ENCODE data around the gene CTSC.

DNA sequence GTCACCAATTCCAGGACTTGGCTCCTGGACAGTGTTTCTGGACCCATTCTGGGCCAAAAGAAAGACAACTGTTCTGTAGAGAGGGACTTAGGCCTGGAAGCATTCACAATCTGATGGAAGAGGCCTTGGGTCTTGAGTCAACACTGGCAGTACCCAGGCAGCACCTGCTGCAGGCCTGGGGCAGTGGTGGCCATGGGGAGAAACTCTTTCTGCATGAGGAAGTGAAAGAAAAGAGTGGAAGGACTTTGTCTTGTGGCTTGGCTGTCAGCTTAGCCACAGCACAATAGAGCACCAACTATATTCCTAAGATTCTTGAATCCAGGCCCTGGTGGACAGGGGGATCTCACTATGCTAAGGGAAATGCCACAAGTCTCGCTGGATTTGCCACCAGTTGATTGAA, 70.6 kb downstream of the CTSC start:
- TF ChIP-seq, protein P1, sequence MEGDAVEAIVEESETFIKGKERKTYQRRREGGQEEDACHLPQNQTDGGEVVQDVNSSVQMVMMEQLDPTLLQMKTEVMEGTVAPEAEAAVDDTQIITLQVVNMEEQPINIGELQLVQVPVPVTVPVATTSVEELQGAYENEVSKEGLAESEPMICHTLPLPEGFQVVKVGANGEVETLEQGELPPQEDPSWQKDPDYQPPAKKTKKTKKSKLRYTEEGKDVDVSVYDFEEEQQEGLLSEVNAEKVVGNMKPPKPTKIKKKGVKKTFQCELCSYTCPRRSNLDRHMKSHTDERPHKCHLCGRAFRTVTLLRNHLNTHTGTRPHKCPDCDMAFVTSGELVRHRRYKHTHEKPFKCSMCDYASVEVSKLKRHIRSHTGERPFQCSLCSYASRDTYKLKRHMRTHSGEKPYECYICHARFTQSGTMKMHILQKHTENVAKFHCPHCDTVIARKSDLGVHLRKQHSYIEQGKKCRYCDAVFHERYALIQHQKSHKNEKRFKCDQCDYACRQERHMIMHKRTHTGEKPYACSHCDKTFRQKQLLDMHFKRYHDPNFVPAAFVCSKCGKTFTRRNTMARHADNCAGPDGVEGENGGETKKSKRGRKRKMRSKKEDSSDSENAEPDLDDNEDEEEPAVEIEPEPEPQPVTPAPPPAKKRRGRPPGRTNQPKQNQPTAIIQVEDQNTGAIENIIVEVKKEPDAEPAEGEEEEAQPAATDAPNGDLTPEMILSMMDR (CRISPR knock-in tag; IDR thresholded peaks at IDR 0.05): no peak
- TF ChIP-seq CEBPB (IDR thresholded peaks at IDR 0.05; ENCODE audit: borderline replicate concordance, low read depth, low read length) (no peak), CHD2 (IDR thresholded peaks at IDR 0.05; ENCODE audit: low read depth, low read length) (no peak), POLR2A (IDR thresholded peaks at IDR 0.05; ENCODE audit: insufficient read depth in 1 of 2, low read depth in 2 of 2, low read length in 2 of 2) (no peak), HMG20A (CRISPR knock-in tag; IDR thresholded peaks at IDR 0.05; ENCODE audit: borderline replicate concordance) (no peak), HCFC1 (IDR thresholded peaks at IDR 0.05; ENCODE audit: low read depth, low read length) (no peak), EZH2 (conservative IDR thresholded peaks at IDR 0.05; ENCODE audit: low read depth, low read length) (no peak), ZNF235 (CRISPR knock-in tag; IDR thresholded peaks at IDR 0.05; ENCODE audit: borderline replicate concordance) (no peak), SP1 (IDR thresholded peaks at IDR 0.05) (no peak), SP1 (CRISPR knock-in tag; IDR thresholded peaks at IDR 0.05) (no peak), MED13 (CRISPR knock-in tag; IDR thresholded peaks at IDR 0.05) (no peak), ARNT (IDR thresholded peaks at IDR 0.05) (no peak), ZNF274 (CRISPR knock-in tag; IDR thresholded peaks at IDR 0.05) (no peak)
